Mucosa of descending colon (tissue), 3 donors: ENCODE measurements around the gene NMUR1. TPM values are rescaled to one million over a fixed set of nuclear protein-coding genes. Genes with fewer than 3 reads are reported as not detected.
A peak's percentile ranks its signal among the peaks of the same experiment; 100 is the strongest.

Source experiments
- ATAC-seq: fragments of 200-7000 bp; cut with Tn5 transposase; one replicate; pipeline ENCODE4 v1.9.1; 2020; ENCODE audit warnings: mild to moderate bottlenecking, moderate library complexity
- DNase-seq, 3 donors: peaks; one replicate each; pipeline ENCODE4 v3.0.0-alpha.2; 2020
- H3K36me3 ChIP-seq: fragments of 200-600 bp; one replicate; pipeline ENCODE4 v1.8.0; 2021; ENCODE audit warnings: low read depth, mild to moderate bottlenecking
- H3K4me1 ChIP-seq: fragments of 200-600 bp; one replicate; pipeline ENCODE4 v1.8.0; 2021; ENCODE audit warnings: low read depth, mild to moderate bottlenecking
- H3K4me3 ChIP-seq: fragments of 200-600 bp; one replicate; pipeline ENCODE4 v1.8.0; 2021; ENCODE audit warnings: mild to moderate bottlenecking
- H3K9me3 ChIP-seq: fragments of 200-600 bp; one replicate; pipeline ENCODE4 v1.8.0; 2021; ENCODE audit warnings: mild to moderate bottlenecking
- CTCF ChIP-seq: fragments of 200-600 bp; IDR thresholded peaks from one replicate; pipeline ENCODE4 v1.8.0; 2022; ENCODE audit warnings: antibody characterized with exemption, mild to moderate bottlenecking
- intact Hi-C, 2 donors: fragments of 100-400 bp; cut with DNase I in 1 of 2; cut with micrococcal nuclease in 1 of 2; formaldehyde crosslinking; loops; one replicate each; pipeline versions ENCODE4 v1.11.0 to v1.11.1; 2022; cut with DNase I, micrococcal nuclease
- total RNA-seq, 3 donors: library from RNA; stranded (reverse); fragmentation: NEBNext Ultra II Directional in 2 of 3; extraction: Animal tissue kit (Norgen Biotek cat#: 25700) in 2 of 3; gene quantifications; one replicate each; pipeline versions ENCODE4 v1.2.1 to v1.2.4, GENCODE V29; 2021 to 2023
- donor health status: DM: no; HTN: no; CAD: no; lungs with moderate emphysema.
- donor health status: DM: no; HTN: no; CAD: no.
- donor health status: DM: no; HTN: yes; CAD: no.

NMUR1 gene
- total RNA-seq, 3 donors from 2014 or later, result 0.57 to 1.2 (median 0.87) TPM

GRCh38 chr2:231554748-231555545, 24.7 kb upstream of the NMUR1 start:
- ATAC-seq, result peak; percentile 77
- peak; percentile 70 to 76 (median 73) for DNase-seq
- Histone ChIP-seq H3K4me3 (no peak overlapping the region), H3K9me3 (peaks cover 7% of the 10 kb centered on the region), H3K36me3 (no peaks in the 10 kb centered on the region), H3K4me1 (peaks cover 5% of the 10 kb centered on the region)
- intact Hi-C loops, result loop anchor here (5.0 kb wide), 2 partner anchors 38 to 73 kb away; no protein-coding TSS in a partner anchor
- no peak for TF ChIP-seq CTCF

GRCh38 chr2:231554327-231554726, 24.1 kb upstream of the NMUR1 start:
- TF ChIP-seq CTCF, result no peak
- ATAC-seq (peak; percentile 48), DNase-seq (no peak)
- intact Hi-C loops, result no loop called here
- Histone ChIP-seq H3K4me1 (peaks cover 5% of the 10 kb centered on the region), H3K9me3 (peaks cover 7% of the 10 kb centered on the region), H3K36me3 (no peaks in the 10 kb centered on the region), H3K4me3 (no peak overlapping the region)

- Histone ChIP-seq H3K36me3 (no peaks in the 10 kb centered on the region), H3K9me3 (peaks cover 7% of the 10 kb centered on the region), H3K4me3 (no peak overlapping the region), H3K4me1 (peaks cover 5% of the 10 kb centered on the region)
- ATAC-seq (no peak), DNase-seq (no peak)
- intact Hi-C loops, result no loop called here
- TF ChIP-seq CTCF, result no peak
Observed at GRCh38 chr2:231552752-231553151, 22.5 kb upstream of the NMUR1 start.

GRCh38 chr2:231549446-231550239, 19.4 kb upstream of the NMUR1 start:
- Histone ChIP-seq H3K4me1 (peaks cover 5% of the 10 kb centered on the region), H3K36me3 (no peaks in the 10 kb centered on the region), H3K9me3 (peaks cover 7% of the 10 kb centered on the region), H3K4me3 (no peak overlapping the region)
- DNase-seq (no peak), ATAC-seq (no peak)
- no peak for TF ChIP-seq CTCF
- intact Hi-C loops, result no loop called here

- TF ChIP-seq CTCF, result no peak
- ATAC-seq (no peak), DNase-seq (no peak)
- H3K4me3 ChIP-seq, result no peak overlapping the region
- H3K36me3 ChIP-seq, result no peaks in the 10 kb centered on the region
- intact Hi-C loops, result no loop called here
- peaks cover 7% of the 10 kb centered on the region for H3K9me3 ChIP-seq
- no peaks in the 10 kb centered on the region for H3K4me1 ChIP-seq
Observed at GRCh38 chr2:231548752-231549151, 18.5 kb upstream of the NMUR1 start.
